H7 (cell line): ENCODE results near the gene R3HCC1L. TPM values are rescaled to one million over a fixed set of nuclear protein-coding genes. Genes with fewer than 3 reads are reported as not detected.

Source experiments
- DNase-seq: peaks from one replicate; pipeline ENCODE4 v3.0.0; 2012
- H3K27me3 ChIP-seq: 2 replicates; pipeline ENCODE4 v1.6.0; 2011; ENCODE audit warnings: mild to moderate bottlenecking, low read length; ENCODE audit not compliant: control insufficient read depth, insufficient read depth
- H3K36me3 ChIP-seq: replicated peaks from 2 replicates; pipeline ENCODE4 v1.5.1; 2011; ENCODE audit warnings: low read length; ENCODE audit not compliant: control insufficient read depth, insufficient read depth
- H3K4me3 ChIP-seq: 2 replicates; pipeline ENCODE4 v1.5.1; 2011; ENCODE audit warnings: low read depth, mild to moderate bottlenecking, control low read depth, low read length, moderate library complexity; ENCODE audit not compliant: insufficient read depth
- total RNA-seq: library from RNA; depleted of rRNA; stranded (reverse); fragments of >200 nt; shearing (Covaris generic); gene quantifications from 2 replicates; pipeline ENCODE4 v1.2.3, GENCODE V29; 2014

Gene R3HCC1L
- total RNA-seq, 1 experiment from 2014 or later, result 11.8 TPM

- Histone ChIP-seq H3K36me3 (no peaks in the 10 kb centered on the region), H3K27me3 (peaks cover 6% of the 10 kb centered on the region), H3K4me3 (no peak overlapping the region)
- no peak for DNase-seq
These were observed 135.8 kb downstream of the R3HCC1L start for GRCh38 chr10:98270073-98270740.

- DNase-seq, result no peak
- Histone ChIP-seq H3K27me3 (peaks cover 6% of the 10 kb centered on the region), H3K36me3 (no peaks in the 10 kb centered on the region), H3K4me3 (no peak overlapping the region)
These were observed 136.3 kb downstream of the R3HCC1L start for GRCh38 chr10:98270786-98271185.

- Histone ChIP-seq H3K36me3 (no peaks in the 10 kb centered on the region), H3K27me3 (peaks cover 6% of the 10 kb centered on the region), H3K4me3 (no peak overlapping the region)
- DNase-seq, result no peak
These were observed 137.8 kb downstream of the R3HCC1L start for GRCh38 chr10:98272245-98272644.

DNA sequence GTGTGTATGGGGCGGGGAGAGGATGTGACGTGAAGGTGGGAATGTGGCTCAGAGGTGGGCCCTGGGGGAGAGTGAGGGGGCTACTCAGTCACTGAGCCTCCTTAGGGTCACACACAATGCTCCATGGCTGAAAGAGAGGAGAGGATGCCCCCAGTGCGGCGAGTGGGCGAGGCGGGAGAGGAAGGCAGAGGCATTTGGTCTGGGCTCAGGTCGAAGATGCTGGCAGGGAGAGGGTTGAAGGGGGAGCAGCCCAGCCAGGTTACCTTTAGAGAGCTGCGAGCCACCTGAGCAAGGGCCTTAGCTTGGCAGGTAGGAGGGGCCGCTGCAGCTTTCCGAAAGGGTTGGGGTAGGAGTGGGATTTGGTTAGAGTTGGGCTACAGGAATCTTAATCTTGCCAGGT lies 138.2 kb downstream of the R3HCC1L start:
- H3K4me3 ChIP-seq, result no peak overlapping the region
- H3K27me3 ChIP-seq, result peaks cover 6% of the 10 kb centered on the region
- H3K36me3 ChIP-seq, result no peaks in the 10 kb centered on the region
- DNase-seq, result peak; percentile 70

DNA sequence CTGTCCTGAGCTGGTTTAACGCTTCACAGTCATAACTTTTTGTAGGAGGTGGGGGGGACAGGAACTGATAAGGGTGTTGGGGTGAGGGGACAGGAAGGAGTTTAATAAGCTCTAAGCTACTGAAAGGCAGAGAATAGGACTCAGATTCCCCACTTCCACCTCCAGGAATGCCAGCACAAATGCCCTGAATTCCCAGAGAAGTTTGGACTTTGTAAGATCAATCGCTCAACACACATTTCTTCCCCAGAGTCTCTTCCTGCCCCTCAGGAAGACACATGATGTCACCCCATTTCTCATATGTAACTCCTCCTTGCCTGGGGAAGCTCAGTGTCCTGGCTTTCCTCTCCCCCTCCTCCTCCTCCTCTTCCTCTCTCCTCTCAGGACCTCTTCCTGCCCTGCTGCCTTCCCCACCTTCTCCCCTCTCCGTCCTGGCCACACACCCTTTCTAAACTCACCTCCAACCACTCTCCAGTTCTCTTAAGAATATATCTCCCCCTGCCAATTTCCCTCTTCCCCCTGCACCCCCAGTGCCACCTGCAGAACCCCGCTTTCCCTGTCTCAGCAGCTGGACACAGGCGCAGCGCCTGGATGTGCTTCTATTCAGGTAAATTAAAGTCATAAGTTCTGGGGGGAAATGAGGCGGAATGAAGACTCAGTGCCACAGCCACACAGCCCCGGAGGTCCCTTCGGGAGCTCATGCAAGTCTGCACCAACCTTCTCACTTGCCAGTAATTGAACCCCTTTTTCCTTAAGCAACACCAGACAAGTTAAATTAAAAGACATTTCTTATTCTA lies 138.8 kb downstream of the R3HCC1L start:
- DNase-seq, result no peak
- Histone ChIP-seq H3K36me3 (no peaks in the 10 kb centered on the region), H3K4me3 (no peak overlapping the region), H3K27me3 (peaks cover 3% of the 10 kb centered on the region)

DNA sequence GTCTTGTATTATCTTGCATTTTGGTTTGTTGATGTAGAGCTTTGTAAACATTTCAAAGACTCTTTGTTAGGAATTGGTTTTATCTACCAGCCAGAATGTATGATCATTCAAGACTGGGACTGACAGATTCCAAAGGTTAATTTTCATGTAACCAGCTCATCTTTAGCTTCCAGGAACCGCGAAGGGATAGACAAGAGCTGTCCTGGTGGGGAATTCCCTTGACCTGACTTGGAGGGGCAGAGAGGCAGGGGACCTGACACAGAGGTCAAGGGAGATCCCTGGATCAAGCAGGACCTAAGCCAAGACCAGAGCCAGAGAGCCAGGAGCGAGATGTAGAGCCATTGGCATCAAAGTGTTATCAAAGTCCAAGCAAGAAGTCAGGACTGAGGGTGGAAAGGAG lies 140.1 kb downstream of the R3HCC1L start:
- no peak for DNase-seq
- Histone ChIP-seq H3K27me3 (no peaks in the 10 kb centered on the region), H3K4me3 (no peak overlapping the region), H3K36me3 (no peaks in the 10 kb centered on the region)

DNA sequence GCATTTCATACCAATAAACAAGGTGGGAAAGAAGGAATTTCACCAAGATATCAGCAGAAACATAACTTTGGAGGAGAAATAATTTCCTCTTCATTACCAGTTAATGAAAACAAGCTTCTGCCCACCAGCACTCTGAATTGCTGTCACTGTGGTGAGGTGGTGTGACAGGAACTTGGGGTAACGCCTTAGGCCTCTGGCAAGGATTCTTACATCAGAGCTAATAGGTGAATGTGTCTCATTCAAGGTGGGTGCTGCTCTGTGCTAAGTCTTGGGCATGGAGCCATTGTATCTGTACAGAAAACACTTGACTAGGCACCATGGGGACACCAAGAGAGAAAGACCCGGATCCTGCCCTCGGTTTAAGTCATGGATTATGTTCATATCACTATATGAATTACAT lies 141.9 kb downstream of the R3HCC1L start:
- no peaks in the 10 kb centered on the region for H3K27me3 ChIP-seq
- H3K4me3 ChIP-seq, result no peak overlapping the region
- no peaks in the 10 kb centered on the region for H3K36me3 ChIP-seq
- no peak for DNase-seq

- H3K27me3 ChIP-seq, result no peaks in the 10 kb centered on the region
- DNase-seq, result no peak
- no peaks in the 10 kb centered on the region for H3K36me3 ChIP-seq
These were observed 151.0 kb downstream of the R3HCC1L start for GRCh38 chr10:98285416-98285815.

DNA sequence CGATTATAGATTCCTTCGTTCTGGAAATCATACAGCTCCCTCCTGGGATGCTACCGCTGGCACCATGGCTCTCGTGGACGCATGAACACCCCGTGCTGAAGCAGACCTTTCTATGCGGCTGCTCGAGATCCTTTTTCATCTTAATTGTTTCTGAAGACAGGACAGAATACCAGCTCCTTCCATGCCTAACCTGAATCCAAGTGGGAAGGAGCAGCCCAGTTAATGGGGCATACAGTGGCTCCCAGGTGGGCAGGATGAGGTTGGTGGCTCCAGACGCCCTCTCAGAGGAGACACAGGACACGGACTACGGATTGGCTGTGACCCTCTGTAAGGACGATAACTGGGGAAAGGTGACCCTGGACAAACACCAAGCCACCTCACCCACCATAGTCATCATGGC lies 152.0 kb downstream of the R3HCC1L start:
- DNase-seq, result no peak
- Histone ChIP-seq H3K4me3 (no peak overlapping the region), H3K27me3 (no peaks in the 10 kb centered on the region), H3K36me3 (no peaks in the 10 kb centered on the region)

More at GRCh38 chr10:98285416-98285815, 151.0 kb downstream of the R3HCC1L start:
- H3K4me3 ChIP-seq, result no peak overlapping the region

DNA sequence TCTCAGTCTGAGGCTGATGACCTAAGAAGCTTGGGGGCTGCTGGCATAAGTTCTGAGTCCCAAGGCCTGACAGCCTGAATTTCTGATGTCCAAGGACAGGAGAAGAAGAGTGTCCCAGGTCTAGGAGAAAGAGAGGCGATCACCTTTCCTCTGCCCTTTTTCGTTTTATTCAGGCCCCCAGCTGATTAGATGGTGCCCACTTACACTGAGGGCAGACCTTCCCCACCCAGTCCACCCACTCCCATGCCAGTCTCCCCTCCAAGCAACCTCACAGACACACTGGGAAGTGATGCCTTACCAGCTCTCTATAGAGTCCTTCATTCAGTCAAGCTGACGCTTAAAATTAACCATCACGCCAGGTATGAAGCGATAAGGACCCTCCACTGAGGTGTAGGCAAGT lies 152.9 kb downstream of the R3HCC1L start:
- Histone ChIP-seq H3K27me3 (no peaks in the 10 kb centered on the region), H3K36me3 (no peaks in the 10 kb centered on the region), H3K4me3 (no peak overlapping the region)
- no peak for DNase-seq

DNA sequence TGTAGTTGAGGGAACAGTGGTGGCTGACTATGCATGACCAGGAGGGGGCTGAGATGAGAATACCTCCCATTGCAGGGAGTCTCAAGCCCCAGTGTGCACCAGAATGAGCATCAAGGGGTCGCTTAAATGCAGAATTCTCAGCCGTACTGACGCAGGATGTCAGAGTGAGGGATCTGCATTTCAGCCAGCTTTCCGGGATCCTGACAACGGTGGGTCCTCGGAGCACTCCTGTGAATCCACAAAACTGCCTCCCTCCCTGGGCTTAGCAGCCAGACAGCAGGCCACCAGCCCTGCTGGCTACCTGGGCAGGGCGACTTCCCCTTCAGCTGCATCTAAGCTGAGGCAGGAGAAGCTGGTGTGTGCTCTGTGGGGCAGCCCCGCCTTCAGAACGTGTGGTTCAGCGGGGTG lies 155.3 kb downstream of the R3HCC1L start:
- Histone ChIP-seq H3K4me3 (no peak overlapping the region), H3K27me3 (no peaks in the 10 kb centered on the region; the same call in 1 of the 2 replicates), H3K36me3 (no peaks in the 10 kb centered on the region)
- no peak for DNase-seq

GRCh38 chr10:98292971-98293370 lies 158.5 kb downstream of the R3HCC1L start:
- H3K4me3 ChIP-seq, result no peak overlapping the region
- DNase-seq, result no peak
- H3K36me3 ChIP-seq, result no peaks in the 10 kb centered on the region
- H3K27me3 ChIP-seq, result no peaks in the 10 kb centered on the region; the same call in 1 of the 2 replicates

DNA sequence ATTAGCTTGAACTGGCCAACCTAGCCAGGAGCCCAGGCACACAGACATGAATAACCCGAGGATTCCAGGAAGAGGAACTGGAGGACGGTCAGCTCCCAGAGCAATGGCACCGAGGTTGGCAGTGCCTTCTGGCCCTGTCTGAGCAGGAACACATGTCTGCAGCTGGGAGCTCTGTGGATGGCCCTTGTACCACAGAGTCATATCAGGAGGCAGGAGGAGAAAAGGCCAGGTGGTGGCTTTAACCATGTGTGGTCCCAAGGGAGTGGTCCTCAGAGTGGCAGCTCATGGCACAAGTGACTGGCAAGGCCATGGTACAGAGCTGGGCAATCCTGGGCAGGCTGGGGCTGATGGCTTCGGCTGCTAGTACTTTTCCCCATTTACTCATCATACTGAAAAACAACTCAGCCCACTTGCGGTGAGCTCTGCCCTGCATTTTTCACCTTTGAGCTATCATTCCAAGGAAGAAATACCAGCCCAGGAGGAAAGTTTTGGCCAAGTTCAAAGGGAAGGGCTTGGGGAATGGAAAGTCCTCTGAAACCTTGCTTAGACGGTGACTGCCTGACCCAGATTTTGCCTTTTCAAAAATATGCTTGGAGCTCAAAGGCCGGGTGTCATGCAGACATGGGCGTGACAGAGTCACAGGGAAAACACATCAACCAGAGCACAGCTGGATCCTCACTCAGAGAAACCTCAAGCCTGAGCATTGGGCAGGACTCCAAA lies 159.3 kb downstream of the R3HCC1L start:
- H3K27me3 ChIP-seq, result no peaks in the 10 kb centered on the region; the same call in 1 of the 2 replicates
- no peaks in the 10 kb centered on the region for H3K36me3 ChIP-seq
- DNase-seq, result no peak
- H3K4me3 ChIP-seq, result no peak overlapping the region

GRCh38 chr10:98294270-98294627 lies 159.8 kb downstream of the R3HCC1L start:
- Histone ChIP-seq H3K36me3 (no peaks in the 10 kb centered on the region), H3K4me3 (no peak overlapping the region), H3K27me3 (no peaks in the 10 kb centered on the region; the same call in 1 of the 2 replicates)
- DNase-seq, result no peak
